Daoy (cell line): Measurements from ENCODE around the gene CD300LG. TPM values are rescaled to one million over a fixed set of nuclear protein-coding genes. Genes with fewer than 3 reads are reported as not detected.
"Not testable (repeated sequence)": the region's sequence is repeated elsewhere in the genome, so short reads cannot be mapped to it uniquely, and the experiment has no call there.

Experiments
- DNase-seq: peaks from one replicate; pipeline ENCODE4 v3.0.0-alpha.2; 2015; ENCODE audit warnings: low read depth
- total RNA-seq: library from RNA; depleted of rRNA; stranded (reverse); fragments of >200 nt; shearing (Covaris generic); gene quantifications from 2 replicates; pipeline ENCODE4 v1.2.3, GENCODE V29; 2014

The CD300LG gene
- total RNA-seq, 1 experiment from 2014 or later = 0.51 TPM

DNA sequence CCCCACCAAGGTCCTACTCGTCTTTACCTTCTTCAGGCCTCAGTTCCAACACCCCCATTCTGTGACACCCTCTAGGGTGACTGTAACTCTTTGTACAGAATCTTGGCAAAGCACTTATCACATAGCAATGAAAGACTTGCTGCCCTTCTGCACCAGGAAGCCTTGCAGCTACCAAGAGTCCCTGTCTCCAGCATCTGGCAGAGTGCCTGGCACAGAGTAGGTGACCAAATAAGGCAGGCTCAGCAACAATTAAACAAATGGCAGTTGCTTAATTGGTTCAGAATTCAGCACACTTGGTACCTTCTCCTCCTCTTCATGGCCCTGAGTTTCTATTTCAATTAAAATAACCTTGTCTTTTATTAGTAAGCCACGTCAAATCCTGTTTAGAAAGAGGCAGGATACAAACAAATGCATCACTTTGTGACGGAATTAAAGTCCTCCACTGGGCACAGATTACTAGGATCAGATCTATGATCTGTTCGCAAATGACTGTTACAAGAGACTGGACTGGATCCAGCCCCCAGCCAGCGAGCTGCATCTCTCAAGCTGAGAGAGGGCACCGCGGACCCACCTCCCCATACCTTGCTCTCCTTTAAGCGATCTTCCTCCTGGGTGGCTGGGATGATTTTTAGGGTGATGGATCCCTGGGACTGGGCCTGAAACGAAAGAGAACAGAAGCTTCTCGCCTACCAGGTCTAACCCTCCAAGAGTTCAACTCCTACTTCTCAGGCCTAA is 23.5 kb upstream of the CD300LG start:
- no peak for DNase-seq

DNA sequence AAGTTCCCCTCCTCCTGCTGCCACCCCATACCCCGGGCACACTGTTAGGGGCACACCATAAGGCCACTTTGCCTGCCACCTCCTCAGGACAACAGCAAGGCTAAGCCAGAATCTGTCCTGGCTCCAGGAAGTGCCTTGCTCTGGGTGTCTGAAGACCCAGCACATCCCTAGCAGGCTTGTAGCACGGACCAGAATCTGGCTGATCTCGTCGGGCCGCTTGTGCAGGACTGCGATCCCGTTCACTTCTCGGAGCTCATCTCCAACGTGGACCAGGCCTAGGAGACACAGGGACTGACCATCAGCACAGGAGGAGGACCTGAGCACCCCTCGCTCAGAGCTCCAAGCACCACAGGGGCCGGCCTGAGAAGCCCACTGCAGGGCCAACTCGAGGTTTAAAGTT is 21.4 kb upstream of the CD300LG start:
- no peak for DNase-seq

DNA sequence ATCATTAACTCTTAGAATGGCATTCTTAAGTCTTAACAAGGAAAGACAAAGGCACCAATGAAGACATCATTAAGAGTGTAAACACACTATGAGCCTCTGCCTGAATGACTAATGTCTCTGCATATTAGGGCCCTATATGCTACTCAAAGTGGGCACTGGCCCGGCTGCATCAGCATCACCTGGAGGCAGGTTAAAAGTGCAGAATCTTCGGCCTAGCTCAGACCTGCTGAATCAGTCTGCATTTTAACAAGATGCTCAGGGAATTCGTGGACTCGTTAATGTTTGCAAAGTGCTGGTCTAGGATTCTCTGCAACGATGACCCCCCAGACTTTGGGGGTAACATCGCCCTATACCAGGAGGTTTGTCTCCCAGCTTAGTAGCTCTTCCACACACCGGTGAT is 20.8 kb upstream of the CD300LG start:
- DNase-seq = no peak

DNA sequence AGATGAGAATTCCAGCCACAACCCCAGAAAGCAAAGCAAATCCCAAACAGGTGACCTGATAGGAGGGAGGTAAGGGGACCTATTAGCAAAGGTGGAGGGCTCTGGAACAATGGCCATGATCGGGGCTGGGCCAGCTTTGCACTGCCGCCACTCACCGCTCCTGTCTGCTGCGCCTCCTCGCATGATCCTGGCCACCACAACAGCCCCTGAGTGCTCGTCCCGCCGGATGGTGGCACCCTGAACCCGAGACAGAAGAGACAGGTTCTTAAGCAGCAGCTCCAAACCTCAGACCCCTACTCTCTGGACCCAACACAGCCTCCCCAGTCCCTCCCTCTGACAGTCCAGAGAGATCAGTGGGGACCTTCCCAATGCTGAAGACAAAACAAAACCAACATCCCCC is 19.4 kb upstream of the CD300LG start:
- no peak for DNase-seq

DNA sequence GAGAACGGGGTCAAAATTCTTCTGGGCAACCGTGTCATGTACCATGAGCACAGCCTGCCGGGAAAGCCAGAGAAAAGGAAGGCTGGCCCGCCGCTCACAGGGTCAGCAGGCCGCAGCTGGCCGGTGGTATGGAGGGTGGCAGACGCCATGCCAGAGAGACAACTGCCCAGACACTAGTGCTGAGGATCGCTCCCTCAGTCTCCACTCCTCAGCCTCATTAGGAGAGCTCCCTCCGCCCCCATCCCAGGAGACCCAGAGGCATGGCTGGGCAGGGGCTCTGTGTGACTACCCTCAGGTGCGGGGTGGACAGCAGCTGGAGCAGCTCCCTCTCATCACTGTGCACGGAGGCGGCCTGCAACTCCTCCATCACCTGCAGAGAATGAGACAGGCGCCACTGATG is 17.2 kb upstream of the CD300LG start:
- DNase-seq = no peak

DNA sequence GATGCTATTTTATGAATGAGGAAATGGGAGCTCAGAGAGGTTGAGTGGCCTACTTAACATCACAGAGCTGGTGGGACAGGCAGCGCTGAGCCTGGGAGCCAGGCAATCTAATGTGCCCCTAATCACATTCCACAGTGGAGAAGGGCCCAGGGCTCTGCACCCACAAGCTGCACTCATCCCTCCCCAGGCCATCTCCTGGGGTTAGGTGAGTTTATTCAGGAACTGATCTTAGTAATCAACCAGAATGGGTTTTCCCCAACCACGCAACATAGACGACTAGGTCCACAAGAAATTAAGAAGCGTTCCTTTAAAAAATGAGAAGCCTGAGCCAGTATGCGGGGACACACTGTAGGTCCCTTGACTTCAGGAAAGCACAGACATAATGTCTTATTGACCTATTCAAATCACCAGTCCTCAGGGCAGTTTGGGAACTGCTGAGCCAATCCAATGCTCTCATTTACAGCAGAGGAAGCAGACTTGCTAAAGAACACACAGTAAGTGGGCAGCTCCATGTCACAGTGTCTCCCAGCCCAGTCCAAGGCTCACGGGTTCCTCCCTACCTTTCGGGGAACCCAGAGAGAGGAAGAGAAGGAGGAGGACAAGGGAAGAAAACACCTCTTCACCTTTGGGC is 16.4 kb upstream of the CD300LG start:
- DNase-seq = no peak

DNA sequence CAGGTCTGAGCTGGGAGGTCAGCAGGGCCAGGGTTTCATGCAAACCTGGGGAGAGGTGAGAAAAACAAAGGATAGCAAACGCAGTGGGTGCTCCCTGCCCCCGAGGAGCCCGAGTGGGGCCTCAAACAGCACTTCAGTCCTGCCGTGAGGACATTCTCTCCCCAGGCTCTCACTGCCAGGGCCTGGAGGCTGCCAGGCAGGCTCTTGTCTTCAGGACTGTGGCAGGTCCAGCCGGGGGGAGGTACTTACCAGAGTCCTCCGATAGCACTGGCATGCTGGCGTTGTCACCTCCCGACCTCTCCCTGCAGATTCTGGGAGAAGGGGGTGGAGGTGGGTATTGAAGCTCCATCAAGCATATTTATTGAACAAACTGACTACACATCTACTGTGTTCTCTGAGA is 15.3 kb upstream of the CD300LG start:
- no peak for DNase-seq

DNA sequence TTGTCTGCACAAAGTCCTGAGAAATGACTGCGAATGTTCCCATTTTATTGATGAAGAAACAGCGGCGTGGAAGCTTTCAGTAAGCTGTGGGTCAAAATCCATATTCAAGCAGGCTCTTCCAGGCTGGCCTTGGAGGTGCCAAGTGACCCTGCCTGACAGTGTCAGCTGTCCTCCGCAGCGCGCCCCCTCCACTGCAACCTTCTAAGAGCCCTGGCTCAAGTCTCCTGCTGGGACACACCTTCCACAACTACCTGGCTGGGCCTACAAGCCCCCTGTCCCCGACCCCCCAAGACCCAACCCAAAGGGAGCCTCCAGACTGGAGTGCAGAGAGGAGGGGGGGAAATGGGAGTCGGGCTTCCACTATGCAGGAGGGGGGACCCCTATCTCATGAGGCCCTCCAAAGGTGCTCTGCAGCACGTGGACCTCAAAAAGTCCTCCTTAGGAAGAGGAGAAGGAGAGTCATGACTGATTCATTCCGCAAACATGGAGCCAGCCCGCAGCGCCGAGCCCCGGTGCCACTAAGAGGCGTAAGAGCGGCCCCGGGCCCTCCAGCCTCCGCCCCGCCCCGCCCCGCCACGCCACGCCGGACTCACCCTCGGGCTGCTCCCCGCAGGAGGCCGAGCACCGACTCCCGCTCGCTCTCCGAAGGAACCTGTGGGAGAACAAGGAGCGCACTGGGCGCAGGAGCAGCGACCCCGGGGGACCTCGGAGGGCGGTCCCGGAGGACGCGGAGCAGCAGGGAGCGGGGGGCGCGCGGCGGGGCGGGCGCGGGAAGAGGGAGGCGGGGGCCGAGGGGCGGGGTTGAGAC is 14.6 kb upstream of the CD300LG start:
- peak; percentile 82 for DNase-seq

DNA sequence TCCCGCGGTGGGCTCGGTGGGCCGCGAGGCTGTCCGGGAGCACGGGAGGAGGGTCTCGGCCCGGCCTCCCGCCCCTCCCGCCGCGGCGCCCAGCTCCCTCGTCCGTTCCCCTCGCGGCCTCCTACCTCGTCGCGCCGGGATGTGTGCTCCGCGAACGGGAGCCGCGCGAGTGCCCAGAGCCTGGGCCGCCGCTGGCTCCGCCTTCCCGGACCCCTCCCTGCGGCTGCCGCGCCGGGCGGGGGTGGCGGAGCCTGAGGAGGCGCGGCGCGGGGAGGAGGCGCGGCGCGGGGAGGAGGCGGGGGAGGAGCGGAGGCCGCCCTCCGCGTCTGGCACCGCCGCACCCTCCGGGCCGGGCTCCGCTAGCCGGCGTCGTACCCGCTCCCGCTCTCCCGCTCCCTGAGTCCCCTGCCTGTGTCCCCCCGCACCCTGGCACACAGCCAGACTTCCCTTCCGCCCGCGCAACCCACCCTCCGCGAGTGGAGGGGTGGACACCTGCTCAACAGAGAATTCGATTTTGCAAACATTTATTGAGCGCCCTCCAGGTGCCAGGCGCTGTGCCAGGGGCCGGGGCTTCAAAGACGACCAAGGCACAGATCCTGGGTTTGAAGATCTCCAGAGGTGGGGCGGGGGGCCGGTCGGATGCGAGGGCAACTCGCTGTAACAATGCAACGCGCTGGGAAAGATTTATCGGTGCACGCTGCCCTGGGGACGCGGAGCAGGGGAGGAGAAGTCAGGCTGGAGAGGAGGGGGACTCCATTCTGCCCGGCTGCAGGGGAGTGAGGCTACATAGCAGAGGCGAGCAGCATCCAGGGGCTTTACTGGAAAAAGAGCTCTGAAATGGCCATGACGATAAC is 13.8 kb upstream of the CD300LG start, which contains the start of gene MPP3:
TSS of gene MPP3 (minus strand) at position 171 of the 854 bp plus-strand sequence. CDS start 1,240 bp downstream, outside the sequence.
- peak; percentile 77 for DNase-seq

DNA sequence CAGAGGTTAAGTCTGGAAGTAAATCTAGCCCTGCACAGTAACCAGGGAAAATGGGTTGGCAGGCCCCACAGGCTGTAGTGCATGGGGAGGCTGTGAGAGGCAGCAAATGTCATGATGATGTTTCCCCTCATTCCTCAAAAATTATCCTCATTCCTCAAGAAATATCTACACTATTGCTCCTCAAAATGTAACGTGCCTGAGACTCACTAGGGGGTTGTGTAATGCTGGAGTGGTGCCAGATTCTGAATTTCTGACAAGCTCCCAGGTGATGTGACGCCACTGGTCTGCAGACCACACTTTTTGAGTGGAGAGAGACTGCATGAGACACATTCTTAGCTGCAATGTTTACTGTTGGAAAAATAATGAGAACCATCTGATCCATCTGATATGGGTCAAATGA is 12.9 kb upstream of the CD300LG start:
- DNase-seq = no peak

DNA sequence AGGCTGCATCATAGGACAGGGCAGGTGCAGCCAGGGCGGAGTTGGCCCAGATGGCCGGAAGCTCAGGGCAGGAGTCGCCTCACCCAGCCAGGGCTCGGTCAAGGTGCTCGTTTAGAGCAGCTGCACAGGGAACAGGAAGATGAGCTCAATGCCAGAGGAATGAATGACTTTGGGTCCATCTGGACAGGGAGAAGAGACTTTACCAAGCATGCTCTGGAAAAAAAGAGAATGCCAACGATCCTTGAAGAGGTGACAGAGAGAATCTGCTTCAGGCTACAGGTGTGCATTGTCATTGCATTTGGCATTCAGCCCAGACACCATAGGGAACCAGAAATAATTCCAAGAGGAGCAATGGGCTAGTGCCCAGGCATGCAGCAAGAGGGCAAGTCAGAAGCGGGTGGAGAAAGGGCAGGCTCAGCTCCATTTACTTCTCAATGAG is 7.3 kb upstream of the CD300LG start:
- no peak for DNase-seq

DNA sequence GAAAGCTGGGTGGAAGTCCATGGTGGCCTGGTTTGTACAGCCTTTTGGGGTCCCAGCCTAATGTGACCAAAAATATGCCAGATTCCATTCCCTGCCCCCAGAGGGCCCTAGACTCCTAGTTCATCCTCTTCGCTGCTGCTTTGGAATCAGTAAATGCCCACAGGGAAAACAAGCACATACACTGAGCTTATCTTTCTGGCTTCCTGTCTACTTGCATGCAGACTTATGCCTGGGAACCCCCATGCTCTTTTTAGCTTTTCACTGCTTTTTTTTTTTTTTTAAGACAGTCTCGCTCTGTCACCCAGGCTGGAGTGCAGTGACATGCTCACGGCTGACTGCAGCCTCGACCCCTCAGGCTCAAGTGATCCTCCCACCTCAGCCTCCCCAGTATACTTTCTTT is 6.2 kb upstream of the CD300LG start:
- DNase-seq = peak; percentile 46

DNA sequence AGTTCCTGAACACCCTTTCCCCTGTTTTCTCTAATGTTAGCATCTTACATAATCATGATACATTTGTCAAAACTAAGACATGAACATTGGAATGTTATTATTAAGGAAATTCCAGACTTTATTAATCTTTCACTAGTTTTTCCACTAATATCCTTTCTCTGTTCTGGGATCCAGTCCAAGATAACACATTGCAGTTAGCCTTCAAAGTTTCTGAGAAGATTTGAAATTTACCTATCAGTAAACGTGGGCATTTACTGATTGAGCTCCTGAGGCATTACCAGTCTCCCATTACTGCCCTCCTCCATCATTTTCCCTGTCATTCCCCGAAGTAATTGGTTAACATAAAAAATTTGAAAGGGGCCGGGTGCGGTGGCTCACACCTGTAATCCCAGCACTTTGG is 5.7 kb upstream of the CD300LG start:
- no peak for DNase-seq

DNA sequence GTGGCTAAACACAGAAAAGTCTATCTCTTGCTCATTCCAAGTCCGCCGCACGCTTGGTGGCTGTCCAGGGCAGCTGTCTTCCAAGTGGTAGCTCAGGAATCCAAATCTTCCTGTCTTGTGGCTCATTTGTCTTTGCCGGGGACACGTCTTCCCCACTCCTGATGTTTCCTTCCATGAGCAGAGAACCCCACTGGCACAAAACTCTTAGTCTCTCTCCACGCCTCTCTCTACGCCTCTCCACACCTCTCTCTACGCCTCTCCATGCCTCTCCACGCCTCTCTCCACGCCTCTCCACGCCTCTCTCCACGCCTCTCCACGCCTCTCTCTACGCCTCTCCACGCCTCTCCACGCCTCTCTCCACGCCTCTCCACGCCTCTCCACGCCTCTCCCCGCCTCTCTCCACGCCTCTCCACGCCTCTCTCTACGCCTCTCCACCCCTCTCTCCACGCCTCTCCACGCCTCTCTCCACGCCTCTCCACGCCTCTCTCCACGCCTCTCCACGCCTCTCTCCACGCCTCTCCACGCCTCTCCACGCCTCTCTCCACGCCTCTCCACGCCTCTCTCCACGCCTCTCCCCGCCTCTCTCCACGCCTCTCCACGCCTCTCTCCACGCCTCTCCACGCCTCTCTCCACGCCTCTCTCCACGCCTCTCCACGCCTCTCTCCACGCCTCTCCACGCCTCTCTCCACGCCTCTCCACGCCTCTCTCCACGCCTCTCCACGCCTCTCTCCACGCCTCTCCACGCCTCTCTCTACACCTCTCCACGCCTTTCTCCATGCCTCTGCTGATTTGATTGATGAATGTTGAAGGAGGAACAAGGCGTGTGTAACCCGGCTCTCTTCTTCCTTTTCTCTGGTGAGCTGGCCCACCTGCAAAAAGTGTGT is 4.6 kb upstream of the CD300LG start:
- not testable (repeated sequence) for DNase-seq

DNA sequence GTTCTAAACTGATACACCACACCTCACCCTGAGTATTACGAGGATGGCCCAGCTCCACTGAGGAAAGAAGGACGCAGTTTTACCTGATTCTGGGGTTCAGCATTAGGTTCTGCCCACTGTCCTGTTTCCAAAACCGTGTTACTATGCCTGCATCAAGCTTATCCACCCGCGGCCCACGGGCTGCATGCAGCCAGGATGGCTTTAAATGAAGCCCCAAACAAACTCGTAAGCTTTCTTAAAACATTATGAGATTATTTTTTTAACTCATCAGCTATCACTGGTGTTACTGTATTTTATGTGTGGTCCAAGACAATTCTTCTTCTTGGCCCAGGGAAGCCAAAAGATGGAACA is 4.0 kb upstream of the CD300LG start:
- no peak for DNase-seq

DNA sequence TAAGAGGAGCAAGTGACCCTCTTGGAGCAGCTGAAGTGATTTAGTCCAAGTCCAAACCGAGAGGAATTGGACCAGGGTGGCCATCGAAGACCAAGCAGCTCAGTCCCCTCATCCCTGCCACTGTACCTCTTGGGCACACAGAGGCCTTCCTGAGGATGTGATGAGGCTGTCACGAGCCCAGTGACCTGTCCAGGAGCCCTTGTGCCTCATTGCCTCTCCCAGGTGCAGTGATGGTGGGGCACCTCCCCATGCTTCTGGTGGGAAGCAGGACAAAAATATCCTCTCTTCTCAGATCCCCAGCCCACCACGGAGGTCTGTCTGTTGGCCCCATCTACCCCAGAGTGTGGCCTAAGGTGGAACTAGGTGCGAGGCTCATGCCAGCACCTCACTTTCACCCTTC is 2.7 kb upstream of the CD300LG start:
- DNase-seq = no peak

DNA sequence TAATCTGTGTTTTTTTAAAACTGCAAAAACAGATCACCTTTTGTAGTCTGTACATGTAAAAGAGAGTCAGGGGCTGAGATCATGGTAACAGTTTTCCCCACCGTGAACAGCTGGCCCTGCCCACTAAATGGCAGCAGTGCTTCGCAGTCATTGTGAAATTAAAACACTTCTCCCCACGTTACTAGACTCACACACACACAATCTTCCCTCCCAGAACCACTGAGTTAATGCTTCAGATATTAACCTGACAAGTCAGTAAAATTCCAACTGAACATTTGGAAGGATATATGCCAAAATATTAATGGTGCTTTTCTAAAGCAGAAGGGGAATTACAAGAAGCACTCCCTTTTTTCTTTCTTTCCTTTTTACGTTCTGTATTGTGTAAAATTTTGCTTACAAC is 1.2 kb upstream of the CD300LG start:
- no peak for DNase-seq

DNA sequence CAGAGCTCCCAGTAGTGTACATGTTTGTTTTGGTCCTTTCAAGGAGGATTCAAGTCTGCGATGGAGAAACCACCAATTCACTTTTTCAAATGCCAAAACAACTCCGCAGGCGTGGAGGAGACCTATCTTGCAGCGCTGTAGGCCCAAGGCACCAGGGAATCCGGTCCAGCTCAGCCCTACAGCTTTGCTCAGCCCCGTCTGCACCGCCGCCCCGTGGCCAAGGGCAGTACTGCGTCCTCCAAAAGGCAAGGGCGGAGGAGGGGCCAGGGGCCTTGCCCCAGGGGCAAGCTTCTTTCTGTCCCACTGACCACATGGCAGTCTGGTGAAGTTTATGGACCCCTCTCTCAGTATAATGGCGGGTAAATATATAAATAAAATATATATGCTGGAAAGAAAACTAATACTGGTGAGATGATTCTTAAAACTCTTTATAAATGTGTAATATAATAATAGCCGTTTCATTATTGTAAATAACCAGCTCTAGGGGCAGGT is 709 bp upstream of the CD300LG start:
- peak; percentile 78 for DNase-seq

DNA sequence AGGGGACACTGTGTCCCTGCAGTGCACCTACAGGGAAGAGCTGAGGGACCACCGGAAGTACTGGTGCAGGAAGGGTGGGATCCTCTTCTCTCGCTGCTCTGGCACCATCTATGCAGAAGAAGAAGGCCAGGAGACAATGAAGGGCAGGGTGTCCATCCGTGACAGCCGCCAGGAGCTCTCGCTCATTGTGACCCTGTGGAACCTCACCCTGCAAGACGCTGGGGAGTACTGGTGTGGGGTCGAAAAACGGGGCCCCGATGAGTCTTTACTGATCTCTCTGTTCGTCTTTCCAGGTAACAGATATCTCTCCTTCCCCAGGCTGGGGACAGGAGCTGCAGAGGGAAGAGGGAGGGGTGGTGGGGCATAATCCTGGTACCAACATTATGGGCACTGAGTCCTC is 1.6 kb downstream of the CD300LG start:
- no peak for DNase-seq

DNA sequence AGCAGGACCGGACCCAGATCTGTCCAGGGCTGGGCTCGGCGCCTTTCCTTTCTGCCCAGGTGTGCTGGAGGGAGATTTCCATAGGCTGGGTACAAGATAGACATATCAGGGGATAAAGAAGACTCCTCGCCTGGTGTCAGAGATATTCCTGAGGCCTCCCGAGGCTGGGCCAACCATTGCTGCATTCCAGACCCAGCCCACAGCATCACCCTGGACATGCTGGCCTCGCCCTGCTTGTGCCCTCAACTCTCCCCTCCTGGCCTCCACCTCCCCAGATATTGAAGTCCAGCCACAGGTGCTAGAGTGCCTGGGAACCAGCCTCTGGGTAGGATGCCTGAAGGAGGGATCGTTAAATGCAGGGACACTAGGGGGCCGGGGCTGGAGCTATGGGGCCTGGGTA is 2.1 kb downstream of the CD300LG start:
- DNase-seq = no peak

DNA sequence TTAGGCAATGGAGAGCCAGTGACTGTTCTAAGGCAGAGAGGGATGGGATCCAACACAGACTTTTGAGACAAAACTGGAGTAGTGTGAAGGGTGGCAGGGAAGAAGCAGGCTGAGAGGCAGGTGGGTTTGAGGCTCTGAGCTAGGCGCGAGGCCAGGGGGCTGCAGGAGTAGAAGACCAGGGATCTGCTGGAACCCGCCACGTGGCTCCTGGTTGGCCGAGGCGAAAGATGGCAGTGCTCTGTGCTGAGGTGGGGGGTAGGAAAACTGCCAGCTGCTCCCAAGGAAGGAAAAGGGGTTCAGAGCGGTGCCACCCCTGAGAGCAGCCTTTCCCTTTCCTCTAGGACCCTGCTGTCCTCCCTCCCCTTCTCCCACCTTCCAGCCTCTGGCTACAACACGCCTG is 5.6 kb downstream of the CD300LG start:
- DNase-seq = no peak
